Right lobe of liver (tissue), 6 donors: Measurements from ENCODE around the gene SHROOM2. TPM values are rescaled to one million over a fixed set of nuclear protein-coding genes. Genes with fewer than 3 reads are reported as not detected.

ENCODE experiments used
- ATAC-seq, 4 donors: fragments of 200-7000 bp; cut with Tn5 transposase; one replicate each; pipeline ENCODE4 v1.9.1; 2020; ENCODE audit warnings: mild to moderate bottlenecking in 4 of 4, moderate library complexity in 4 of 4
- DNase-seq, 3 donors: peaks; one replicate each; pipeline ENCODE4 v3.0.0-alpha.2; 2020
- H3K27ac ChIP-seq, 3 donors: fragments of 200-600 bp; one replicate each; pipeline ENCODE4 v1.8.0; 2022
- H3K27me3 ChIP-seq, 2 donors: fragments of 200-600 bp; one replicate each; pipeline ENCODE4 v1.8.0; 2022
- H3K36me3 ChIP-seq, 4 donors: fragments of 200-600 bp; sonication (generic) in 1 of 4; one replicate each; pipeline versions ENCODE4 v1.5.1 to v1.8.0; 2017 to 2022; ENCODE audit warnings: control low read depth in 1 of 4
- H3K4me1 ChIP-seq, 4 donors: fragments of 200-600 bp; sonication (generic) in 1 of 4; one replicate each; pipeline versions ENCODE4 v1.5.1 to v1.8.0; 2017 to 2022; ENCODE audit warnings: control low read depth in 1 of 4
- H3K4me3 ChIP-seq, 3 donors: fragments of 200-600 bp; one replicate each; pipeline ENCODE4 v1.8.0; 2022
- H3K9me3 ChIP-seq, 4 donors: fragments of 200-600 bp; sonication (generic) in 1 of 4; one replicate each; pipeline versions ENCODE4 v1.5.1 to v1.8.0; 2017 to 2022; ENCODE audit warnings: control low read depth in 1 of 4
- POLR2A ChIP-seq: fragments of 450-650 bp; IDR thresholded peaks from one replicate; pipeline ENCODE4 v1.6.1; 2017; ENCODE audit warnings: antibody characterized with exemption, mild to moderate bottlenecking
- WGBS: methylation state at CpG from one replicate; pipeline ENCODE4 v1.1.6; 2018; ENCODE audit warnings: low coverage, low lambda C conversion rate; ENCODE audit not compliant: insufficient coverage; ENCODE audit errors: missing lambda C conversion rate; 5-methylcytosine and 5-hydroxymethylcytosine counted together
- intact Hi-C, 2 donors: fragments of 100-400 bp; cut with DNase I; formaldehyde crosslinking; loops; one replicate each; pipeline versions ENCODE4 v1.11.2 to v1.14.1; 2022
- total RNA-seq, 6 experiments: library from RNA; depleted of rRNA in 2 of 6; stranded (reverse); fragments of >200 nt in 2 of 6; fragmentation: NEBNext Ultra II Directional in 3 of 6; extraction: Animal tissue kit (Norgen Biotek cat#: 25700) in 3 of 6; gene quantifications; one replicate each; pipeline versions ENCODE4 v1.1.0 to v1.2.4, GENCODE V29; 2016 to 2023
- TF ChIP-seq, protein P1 (sequence below), 4 donors: fragments of 200-600 bp in 3 of 4; fragments of 450-650 bp in 1 of 4; IDR thresholded peaks; one replicate each; pipeline versions ENCODE4 v1.5.1 to v1.8.0; 2016 to 2022; ENCODE audit warnings: antibody characterized with exemption in 4 of 4, mild to moderate bottlenecking in 2 of 4
- donor health status: DM: no; HTN: yes; CAD: no.
- donor health status: DM: no; HTN: no; CAD: no.
- donor health status: DM: no; HTN: no; CAD: no.
- donor health status: DM: no; HTN: yes; CAD: no.
- donor health status: DM: no; HTN: yes; CAD: no.

SHROOM2 gene
- total RNA-seq, 6 experiments from 2014 or later = 3.6 to 7.5 (median 3.9) TPM

DNA sequence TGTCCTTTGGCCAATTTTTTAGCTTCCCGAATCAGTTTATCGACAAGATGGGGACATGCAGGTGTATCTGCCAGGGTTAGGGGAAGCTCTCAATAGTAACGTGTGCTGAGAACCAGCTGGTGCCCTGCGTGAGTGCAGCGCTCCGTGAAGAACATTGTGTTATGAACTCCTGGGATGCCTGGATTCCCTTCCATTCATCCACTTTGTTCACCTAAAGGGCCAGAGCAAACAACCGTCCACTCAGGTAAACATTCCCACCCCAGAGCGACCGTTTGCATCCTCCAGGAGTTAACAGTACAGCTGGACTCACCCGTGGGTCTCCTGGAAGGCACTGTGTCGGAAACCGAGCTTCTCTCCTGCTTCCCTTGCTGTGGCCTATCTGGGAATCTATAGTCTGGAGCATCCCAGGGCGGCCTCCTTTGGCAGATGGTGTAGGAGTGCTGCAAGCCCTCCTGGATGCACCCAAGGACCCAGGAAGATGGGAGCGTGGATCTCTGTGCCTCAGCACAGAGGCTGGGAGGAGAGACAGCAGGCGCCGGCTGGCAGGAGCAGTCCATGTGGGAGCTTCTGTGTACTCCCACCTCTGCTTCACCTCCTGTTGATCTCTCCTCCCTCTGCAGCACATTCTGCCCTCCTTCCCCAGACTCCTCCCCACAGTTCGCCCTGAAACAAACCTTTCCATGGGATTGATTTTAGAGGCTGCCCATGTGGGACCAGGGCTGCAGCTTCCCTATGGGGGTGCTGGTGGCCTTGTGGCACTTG lies 62.7 kb downstream of the SHROOM2 start:
- DNase-seq (no peak), ATAC-seq (peak in 1 of 4 donors; percentile 31)
- 83% methylated on average over 6 of the region's 17 CpGs for WGBS
- Histone ChIP-seq H3K4me1 (no peaks in the 10 kb centered on the region), H3K9me3 (no peaks in the 10 kb centered on the region), H3K4me3 (no peak overlapping the region), H3K27me3 (no peaks in the 10 kb centered on the region), H3K36me3 (no peaks in the 10 kb centered on the region), H3K27ac (no peak overlapping the region)
- TF ChIP-seq POLR2A = no peak
- TF ChIP-seq, protein P1, sequence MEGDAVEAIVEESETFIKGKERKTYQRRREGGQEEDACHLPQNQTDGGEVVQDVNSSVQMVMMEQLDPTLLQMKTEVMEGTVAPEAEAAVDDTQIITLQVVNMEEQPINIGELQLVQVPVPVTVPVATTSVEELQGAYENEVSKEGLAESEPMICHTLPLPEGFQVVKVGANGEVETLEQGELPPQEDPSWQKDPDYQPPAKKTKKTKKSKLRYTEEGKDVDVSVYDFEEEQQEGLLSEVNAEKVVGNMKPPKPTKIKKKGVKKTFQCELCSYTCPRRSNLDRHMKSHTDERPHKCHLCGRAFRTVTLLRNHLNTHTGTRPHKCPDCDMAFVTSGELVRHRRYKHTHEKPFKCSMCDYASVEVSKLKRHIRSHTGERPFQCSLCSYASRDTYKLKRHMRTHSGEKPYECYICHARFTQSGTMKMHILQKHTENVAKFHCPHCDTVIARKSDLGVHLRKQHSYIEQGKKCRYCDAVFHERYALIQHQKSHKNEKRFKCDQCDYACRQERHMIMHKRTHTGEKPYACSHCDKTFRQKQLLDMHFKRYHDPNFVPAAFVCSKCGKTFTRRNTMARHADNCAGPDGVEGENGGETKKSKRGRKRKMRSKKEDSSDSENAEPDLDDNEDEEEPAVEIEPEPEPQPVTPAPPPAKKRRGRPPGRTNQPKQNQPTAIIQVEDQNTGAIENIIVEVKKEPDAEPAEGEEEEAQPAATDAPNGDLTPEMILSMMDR (IDR thresholded peaks at IDR 0.05) = no peak
- intact Hi-C loops = no loop called here

DNA sequence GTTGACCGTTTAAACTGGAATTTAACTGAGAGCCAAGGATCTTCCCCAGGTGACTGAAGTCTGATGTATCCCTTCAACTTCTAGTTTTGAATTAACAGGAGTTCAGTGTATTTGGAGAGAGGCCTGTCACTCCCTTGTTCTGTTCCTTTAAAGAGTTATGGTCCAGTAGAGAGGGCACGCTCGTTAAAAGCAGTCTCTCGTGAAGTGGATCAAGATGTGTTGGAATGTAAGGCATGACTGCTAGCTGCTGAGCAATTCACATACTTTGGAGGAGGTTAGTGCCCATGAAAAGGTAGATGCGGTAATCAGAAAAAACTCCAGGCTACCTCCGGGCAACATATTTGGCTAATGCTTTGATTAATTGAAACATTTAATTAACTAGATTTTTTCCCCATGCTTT lies 65.7 kb downstream of the SHROOM2 start:
- Histone ChIP-seq H3K36me3 (no peaks in the 10 kb centered on the region), H3K27me3 (no peaks in the 10 kb centered on the region), H3K4me1 (no peaks in the 10 kb centered on the region), H3K27ac (no peak overlapping the region), H3K9me3 (no peaks in the 10 kb centered on the region), H3K4me3 (no peak overlapping the region)
- no peak for TF ChIP-seq POLR2A
- TF ChIP-seq, protein P1 (IDR thresholded peaks at IDR 0.05) = no peak
- DNase-seq (no peak), ATAC-seq (no peak)
- intact Hi-C loops = no loop called here
- 79% methylated on average over 6 of the region's 6 CpGs for WGBS

- ATAC-seq (no peak), DNase-seq (no peak)
- WGBS = 48% methylated on average over 4 of the region's 4 CpGs
- TF ChIP-seq, protein P1 (IDR thresholded peaks at IDR 0.05) = no peak
- TF ChIP-seq POLR2A = no peak
- Histone ChIP-seq H3K4me1 (no peaks in the 10 kb centered on the region), H3K9me3 (no peaks in the 10 kb centered on the region), H3K27me3 (no peaks in the 10 kb centered on the region), H3K4me3 (no peak overlapping the region), H3K27ac (no peak overlapping the region), H3K36me3 (no peaks in the 10 kb centered on the region)
- intact Hi-C loops = no loop called here
Measured at GRCh38 chrX:9853307-9853706, 67.1 kb downstream of the SHROOM2 start.

DNA sequence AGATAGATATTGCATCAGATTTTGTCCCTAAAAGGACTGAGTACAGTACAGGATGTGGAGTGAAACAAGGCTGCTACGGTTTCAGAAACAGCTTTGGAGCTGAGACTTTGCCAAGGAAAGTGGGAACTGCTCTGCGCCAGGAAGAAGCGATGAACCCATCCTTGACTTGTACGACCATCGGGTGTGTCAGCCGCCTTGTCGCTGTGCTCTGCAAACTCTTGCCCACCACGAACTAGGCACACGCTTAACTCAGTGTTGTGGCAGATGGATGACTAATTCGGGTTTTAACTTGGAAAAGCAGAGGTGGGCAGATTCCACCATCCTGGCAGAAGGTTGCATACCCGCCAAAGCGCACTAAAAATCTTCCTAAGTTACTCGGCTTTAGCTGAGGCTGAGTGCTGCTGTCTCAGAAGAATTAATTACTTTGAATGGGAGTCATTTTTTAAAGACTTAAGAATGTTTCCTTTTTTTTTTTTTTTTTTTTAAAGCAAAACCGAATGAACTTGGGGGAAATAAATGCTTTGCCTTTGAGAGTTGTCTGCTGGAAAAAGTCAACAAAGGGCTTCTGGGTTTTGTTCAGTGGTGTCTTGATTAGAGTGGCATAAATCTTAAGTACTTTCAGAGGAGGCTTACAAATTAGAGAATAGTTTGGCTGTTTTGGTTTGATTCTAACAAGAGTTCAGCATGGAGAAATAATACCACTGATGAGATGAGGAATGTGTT lies 69.5 kb downstream of the SHROOM2 start:
- Histone ChIP-seq H3K4me3 (no peak overlapping the region), H3K27me3 (no peaks in the 10 kb centered on the region), H3K9me3 (no peaks in the 10 kb centered on the region), H3K36me3 (no peaks in the 10 kb centered on the region), H3K27ac (no peak overlapping the region), H3K4me1 (no peaks in the 10 kb centered on the region)
- 56% methylated on average over 14 of the region's 14 CpGs for WGBS
- ATAC-seq = no peak
- TF ChIP-seq, protein P1 (IDR thresholded peaks at IDR 0.05) = no peak
- TF ChIP-seq POLR2A = no peak
- intact Hi-C loops = no loop called here
- DNase-seq = no peak
